HepG2 (cell line): ENCODE data around the gene OPA3. TPM values are rescaled to one million over a fixed set of nuclear protein-coding genes. Genes with fewer than 3 reads are reported as not detected.

Source experiments
- ATF5 ChIP-seq: sonication (generic); formaldehyde crosslinking; IDR thresholded peaks from 2 replicates; pipeline ENCODE4 v1.4.0; 2020; ENCODE audit warnings: mild to moderate bottlenecking, low read depth, missing genetic modification reagents
- ATRX ChIP-seq: sonication (generic); formaldehyde crosslinking; IDR thresholded peaks from 2 replicates; pipeline ENCODE4 v1.4.0; 2020; ENCODE audit warnings: missing genetic modification reagents, borderline replicate concordance
- BRD4 ChIP-seq: sonication (generic); formaldehyde crosslinking; IDR thresholded peaks from 2 replicates; pipeline ENCODE4 v1.4.0; 2020; ENCODE audit warnings: missing genetic modification reagents
- CBX2 ChIP-seq, 2 experiments: fragments of 200-600 bp in 1 of 2; sonication (generic); formaldehyde crosslinking in 1 of 2; IDR thresholded peaks; 2 replicates each; pipeline versions ENCODE4 v1.7.0 to v1.8.1; 2018 to 2022; ENCODE audit warnings: low read depth in 2 of 2, low read length in 1 of 2, mild to moderate bottlenecking in 1 of 2, missing genetic modification reagents in 1 of 2
- CREB1 ChIP-seq, 2 experiments: fragments of 450-650 bp in 1 of 2; IDR thresholded peaks; 2 replicates each; pipeline ENCODE4 v1.6.1; 2016 to 2017; ENCODE audit warnings: control low read depth in 1 of 2, mild to moderate bottlenecking in 1 of 2, missing compliant biosample characterization in 1 of 2, missing genetic modification characterization in 1 of 2
- EEA1 ChIP-seq: sonication (generic); formaldehyde crosslinking; IDR thresholded peaks from 2 replicates; pipeline ENCODE4 v1.5.1; 2020; ENCODE audit warnings: mild to moderate bottlenecking, missing genetic modification reagents, borderline replicate concordance
- EZH2 ChIP-seq: conservative IDR thresholded peaks from 2 replicates; pipeline ENCODE4 v1.6.1; 2012; ENCODE audit warnings: mild to moderate bottlenecking, low read depth, low read length, moderate library complexity
- GABPA ChIP-seq, 2 experiments: IDR thresholded peaks; 2 replicates each; pipeline ENCODE4 v1.6.1; 2011 to 2016; ENCODE audit warnings: low read depth in 2 of 2, low read length in 1 of 2, missing biosample characterization in 1 of 2, missing genetic modification characterization in 1 of 2
- GMEB1 ChIP-seq: sonication (generic); formaldehyde crosslinking; IDR thresholded peaks from 2 replicates; pipeline ENCODE4 v1.5.1; 2020; ENCODE audit warnings: missing genetic modification reagents, mild to moderate bottlenecking, borderline replicate concordance
- HMG20B ChIP-seq: conservative IDR thresholded peaks from 2 replicates; pipeline ENCODE4 v1.6.1; 2016; ENCODE audit warnings: missing genetic modification reagents, missing compliant biosample characterization
- IKZF1 ChIP-seq: fragments of 450-650 bp; IDR thresholded peaks from 2 replicates; pipeline ENCODE4 v1.7.1; 2016
- MXD4 ChIP-seq: IDR thresholded peaks from 2 replicates; pipeline ENCODE4 v1.6.1; 2016; ENCODE audit warnings: mild to moderate bottlenecking, missing biosample characterization, missing genetic modification reagents
- NFRKB ChIP-seq: fragments of 450-650 bp; IDR thresholded peaks from 2 replicates; pipeline ENCODE4 v1.6.1; 2017
- RELA ChIP-seq: sonication (generic); formaldehyde crosslinking; IDR thresholded peaks from 2 replicates; pipeline ENCODE4 v1.4.0; 2020; ENCODE audit warnings: missing genetic modification reagents
- ZBTB33 ChIP-seq: sonication (generic); formaldehyde crosslinking; IDR thresholded peaks from 2 replicates; pipeline ENCODE4 v1.4.0; 2020; ENCODE audit warnings: missing genetic modification reagents
- ZC3H4 ChIP-seq: sonication (generic); formaldehyde crosslinking; IDR thresholded peaks from 2 replicates; pipeline ENCODE4 v1.4.0; 2020; ENCODE audit warnings: missing genetic modification reagents, borderline replicate concordance
- ZFP62 ChIP-seq: sonication (generic); formaldehyde crosslinking; IDR thresholded peaks from 2 replicates; pipeline ENCODE4 v1.4.0; 2020; ENCODE audit warnings: missing genetic modification reagents
- ZNF446 ChIP-seq: sonication (generic); formaldehyde crosslinking; IDR thresholded peaks from 2 replicates; pipeline ENCODE4 v1.5.0; 2020; ENCODE audit warnings: mild to moderate bottlenecking, missing genetic modification reagents
- ZNF574 ChIP-seq: sonication (generic); formaldehyde crosslinking; IDR thresholded peaks from 2 replicates; pipeline ENCODE4 v1.4.0; 2020; ENCODE audit warnings: missing genetic modification reagents
- ZNF577 ChIP-seq: sonication (generic); formaldehyde crosslinking; IDR thresholded peaks from 2 replicates; pipeline ENCODE4 v1.4.0; 2020; ENCODE audit warnings: mild to moderate bottlenecking, low read depth, missing genetic modification reagents, borderline replicate concordance
- ZNF703 ChIP-seq: sonication (generic); formaldehyde crosslinking; IDR thresholded peaks from 2 replicates; pipeline ENCODE4 v1.5.1; 2020; ENCODE audit warnings: missing genetic modification reagents, mild to moderate bottlenecking, moderate library complexity, borderline replicate concordance
- ZNF788 ChIP-seq: sonication (generic); formaldehyde crosslinking; IDR thresholded peaks from 2 replicates; pipeline ENCODE4 v1.5.0; 2020; ENCODE audit warnings: mild to moderate bottlenecking, missing genetic modification reagents, borderline replicate concordance
- ZSCAN31 ChIP-seq: sonication (generic); formaldehyde crosslinking; IDR thresholded peaks from 2 replicates; pipeline ENCODE4 v1.5.0; 2020; ENCODE audit warnings: low read depth, mild to moderate bottlenecking, missing genetic modification reagents
- polyA plus RNA-seq, 8 experiments: library from polyadenylated mRNA; depleted of rRNA in 3 of 8; stranded (reverse) in 7 of 8; unstranded in 1 of 8; fragments of >200 nt; fragmentation: Illumina TruSeq in 4 of 8; extraction: Trizol in 4 of 8; gene quantifications; 2 replicates each; pipeline versions ENCODE4 v1.2.1 to v1.2.3, GENCODE V29; 2011 to 2016; ENCODE audit warnings: low read depth in 4 of 8, missing spikeins in 1 of 8, mixed read lengths in 1 of 8; ENCODE audit not compliant: insufficient read depth in 1 of 8
- total RNA-seq, 5 experiments: library from RNA; depleted of rRNA; stranded (reverse); fragments of >200 nt; fragmentation: Illumina TruSeq; extraction: Trizol; gene quantifications; 2 replicates each; pipeline ENCODE4 v1.2.3, GENCODE V29; 2016; ENCODE audit warnings: low read depth in 1 of 5

The OPA3 gene
- total and polyA plus RNA-seq, 2 of the 13 experiments (the other 11 are each of a cell fraction or from before 2014, with no cell fraction given): 8.3 to 17.7 TPM

GRCh38 chr19:45514376-45515051 is 70.1 kb downstream of the OPA3 start (continued):
- TF ChIP-seq ZBTB33 (CRISPR knock-in tag): no peak; the same call in 1 of the 2 replicates
- TF ChIP-seq RELA (CRISPR knock-in tag): no peak
- no peak for TF ChIP-seq ZNF446
- no peak for TF ChIP-seq ATRX (CRISPR knock-in tag)
- no peak for TF ChIP-seq ZNF577 (CRISPR knock-in tag)
- TF ChIP-seq CREB1 (IDR thresholded peaks at IDR 0.05): no peak
- TF ChIP-seq CREB1 (CRISPR knock-in tag; IDR thresholded peaks at IDR 0.05): no peak
- TF ChIP-seq GABPA (IDR thresholded peaks at IDR 0.05; ENCODE audit: low read depth, low read length): no peak
- TF ChIP-seq GABPA (CRISPR knock-in tag; IDR thresholded peaks at IDR 0.05; ENCODE audit: low read depth): no peak
- TF ChIP-seq GMEB1 (CRISPR knock-in tag): peak; percentile 31; the same call in 1 of the 2 replicates
- TF ChIP-seq EZH2: no peak
- no peak for TF ChIP-seq ZC3H4 (CRISPR knock-in tag)
- no peak for TF ChIP-seq CBX2 (IDR thresholded peaks at IDR 0.05; ENCODE audit: low read depth, low read length)
- no peak for TF ChIP-seq CBX2 (CRISPR knock-in tag; IDR thresholded peaks at IDR 0.05; ENCODE audit: low read depth)
- TF ChIP-seq ZFP62: no peak
- no peak for TF ChIP-seq IKZF1
- no peak for TF ChIP-seq ZSCAN31 (CRISPR knock-in tag)
- TF ChIP-seq EEA1 (CRISPR knock-in tag): no peak
- TF ChIP-seq ZNF703 (CRISPR knock-in tag): no peak; the same call in 1 of the 2 replicates
- TF ChIP-seq ATF5: no peak
- peak; percentile 40 for TF ChIP-seq ZNF574
- TF ChIP-seq ZNF788 (CRISPR knock-in tag): peak; percentile 58; the same call in 1 of the 2 replicates
- TF ChIP-seq HMG20B (CRISPR knock-in tag): no peak
- TF ChIP-seq BRD4 (CRISPR knock-in tag): no peak
- peak; percentile 51; the same call in 1 of the 2 replicates for TF ChIP-seq MXD4
- no peak for TF ChIP-seq NFRKB
